ENCODE data around the gene CACNA1S.

- TF ChIP-seq RAD21 (IDR thresholded peaks at IDR 0.05; ENCODE audit: low read depth) (no peak), EP300 (IDR thresholded peaks at IDR 0.05; ENCODE audit: borderline replicate concordance) (no peak), MAX (IDR thresholded peaks at IDR 0.05) (no peak), REST (IDR thresholded peaks at IDR 0.05; ENCODE audit: low read depth) (no peak)
Measured at GRCh38 chr1:201022820-201023516, 89.3 kb downstream of the CACNA1S start.
